ENCODE data around the gene FAM53B.

The FAM53B gene

GRCh38 chr10:124728071-124728829 is 15.9 kb downstream of the FAM53B start:
- DNase-seq (ENCODE audit: low spot score): no peak

GRCh38 chr10:124727361-124727960 is 16.7 kb downstream of the FAM53B start:
- no peak for DNase-seq (ENCODE audit: low spot score)

- DNase-seq (ENCODE audit: low spot score): no peak
These were observed 18.4 kb downstream of the FAM53B start for GRCh38 chr10:124725791-124726190.

- no peak for DNase-seq (ENCODE audit: low spot score)
These were observed 19.0 kb downstream of the FAM53B start for GRCh38 chr10:124725171-124725631.

- no peak for DNase-seq (ENCODE audit: low spot score)
These were observed 19.7 kb downstream of the FAM53B start for GRCh38 chr10:124724279-124725027.

- DNase-seq (ENCODE audit: low spot score): no peak
These were observed 20.4 kb downstream of the FAM53B start for GRCh38 chr10:124723826-124724225.

GRCh38 chr10:124722798-124723783 is 21.1 kb downstream of the FAM53B start:
- DNase-seq (ENCODE audit: low spot score): no peak

- DNase-seq (ENCODE audit: low spot score): no peak
These were observed 22.7 kb downstream of the FAM53B start for GRCh38 chr10:124721330-124722045.

DNA sequence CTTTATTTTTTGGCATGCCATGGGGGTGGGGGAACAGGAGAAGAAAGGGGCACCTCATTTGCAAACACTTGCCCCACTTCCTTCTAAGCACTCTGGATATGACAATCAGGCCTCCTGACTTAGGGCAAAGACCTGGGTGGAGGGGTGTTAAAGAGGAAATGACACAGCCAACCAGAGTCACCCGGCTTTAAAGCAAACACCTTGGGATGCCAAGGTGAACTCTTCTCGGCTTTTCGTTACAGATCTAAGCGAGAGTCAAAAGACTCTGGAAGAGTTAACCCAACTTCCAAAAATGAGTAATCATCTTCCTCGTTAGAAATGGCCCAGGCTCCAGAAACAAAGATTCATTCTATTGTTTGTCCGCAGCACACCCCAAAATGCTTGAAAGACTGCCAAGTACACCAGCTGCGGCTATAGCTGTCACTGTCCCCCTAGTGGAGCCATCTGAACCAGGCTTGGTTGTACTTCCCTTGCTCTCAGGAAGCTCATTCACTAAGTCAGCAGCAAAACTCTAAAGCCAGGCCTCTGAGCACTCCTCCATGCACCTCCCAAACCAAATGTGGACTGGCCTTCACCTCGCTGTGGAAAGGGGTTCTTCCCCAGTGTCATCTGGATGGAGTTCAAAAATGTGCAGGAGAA is 24.8 kb downstream of the FAM53B start:
- peak; percentile 85 for DNase-seq (ENCODE audit: low spot score)

DNA sequence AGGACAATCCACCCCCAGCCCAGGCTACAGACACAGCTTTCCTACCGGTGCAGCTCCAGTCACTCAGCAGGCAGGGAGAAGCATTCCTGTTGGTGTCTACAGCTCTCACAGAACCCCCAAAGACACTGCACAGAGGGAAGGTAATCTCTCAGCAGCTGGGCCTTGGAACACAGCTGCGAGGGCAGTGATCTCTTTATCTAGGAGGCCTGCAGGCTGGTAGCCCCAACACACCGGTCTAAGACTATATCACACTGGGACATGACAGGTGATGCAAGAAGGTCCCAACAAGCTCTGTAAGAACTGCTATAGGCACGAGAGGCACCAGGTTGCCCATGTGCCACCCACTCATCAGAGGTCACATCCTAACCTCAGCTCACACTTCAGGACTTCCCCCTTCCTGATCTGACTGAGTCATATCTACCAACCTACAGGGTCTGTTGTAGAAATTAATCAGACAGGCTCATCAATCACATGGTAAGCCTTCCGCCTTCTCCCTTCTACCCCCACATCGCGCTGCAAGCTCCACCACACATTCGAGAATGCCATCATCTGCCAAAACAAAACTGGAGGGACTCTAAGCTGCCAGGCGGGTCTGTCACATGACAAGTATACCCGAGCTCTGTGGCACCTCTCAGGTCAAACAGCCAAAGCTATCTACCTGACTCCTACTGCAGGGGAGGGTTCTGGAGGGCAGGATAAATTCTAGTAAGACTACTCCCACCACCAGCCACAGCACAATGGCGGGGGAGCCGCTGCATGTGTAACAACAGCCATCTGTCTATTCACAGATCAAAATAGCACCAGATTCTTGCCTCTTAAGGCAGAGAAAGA is 26.1 kb downstream of the FAM53B start:
- DNase-seq (ENCODE audit: low spot score): no peak

DNA sequence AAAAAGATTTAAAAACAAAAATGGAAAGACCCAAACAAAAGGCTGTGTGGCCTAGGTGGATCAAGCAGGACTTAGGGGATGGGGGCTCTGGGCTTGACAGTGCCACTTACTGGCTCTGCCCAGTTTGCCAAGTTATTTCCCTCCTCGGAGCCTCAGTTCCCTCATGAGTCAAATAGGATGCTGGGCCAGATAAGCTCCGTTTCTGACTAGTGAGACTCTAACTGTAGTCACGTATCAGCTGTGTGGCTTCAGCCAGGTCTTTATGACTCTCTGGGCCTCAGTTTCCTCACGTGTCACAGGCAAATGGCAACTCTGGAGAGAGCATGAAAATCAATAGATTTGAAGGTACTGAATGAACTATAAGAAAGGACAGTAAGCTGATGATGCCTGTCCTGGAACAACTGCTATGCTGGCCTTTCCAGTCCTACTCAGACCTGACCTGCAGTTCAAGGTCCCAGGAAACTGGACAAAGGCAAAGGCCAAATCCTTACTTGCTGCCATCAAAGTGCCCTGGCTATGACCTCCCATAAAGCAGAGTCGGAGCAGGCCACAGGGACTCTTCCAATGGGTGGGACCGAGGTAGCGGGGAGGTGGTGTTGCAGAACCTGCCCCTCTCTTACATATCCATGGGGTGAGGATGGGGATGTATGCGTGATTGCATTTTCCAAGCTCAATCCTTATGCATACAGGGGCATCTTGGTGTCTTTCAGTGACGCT is 27.0 kb downstream of the FAM53B start:
- DNase-seq (ENCODE audit: low spot score): no peak

- DNase-seq (ENCODE audit: low spot score): no peak
These were observed 27.8 kb downstream of the FAM53B start for GRCh38 chr10:124716369-124716768.

- no peak for DNase-seq (ENCODE audit: low spot score)
These were observed 28.7 kb downstream of the FAM53B start for GRCh38 chr10:124715439-124715838.

DNA sequence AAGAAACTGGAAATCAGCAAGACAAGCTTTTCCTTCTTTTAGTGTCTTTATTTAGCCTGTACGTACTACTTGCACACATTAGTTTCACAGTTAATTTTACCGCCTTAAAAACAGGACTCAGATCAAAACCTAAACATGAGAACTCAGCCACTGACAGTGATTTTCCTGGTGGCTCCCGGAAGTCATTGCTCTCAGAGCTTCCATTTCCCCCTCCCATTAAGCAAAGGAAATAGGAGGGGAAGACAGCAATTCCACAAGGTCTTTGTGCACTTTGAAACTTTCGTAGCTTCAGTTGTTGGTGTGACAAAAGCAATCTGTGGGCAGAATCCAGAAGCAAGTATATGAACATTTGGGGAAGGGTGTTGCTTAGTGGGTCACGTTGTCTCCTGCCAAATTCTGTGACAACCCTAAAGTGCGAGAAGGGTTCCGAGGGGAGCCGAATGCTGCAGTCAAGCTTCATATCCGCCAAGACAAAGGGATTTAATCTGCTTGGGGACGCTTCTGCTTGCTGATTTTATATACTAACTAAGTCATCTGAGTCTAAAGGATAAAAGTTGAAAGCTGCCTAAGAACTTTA is 30.4 kb downstream of the FAM53B start:
- no peak for DNase-seq (ENCODE audit: low spot score)

- no peak for DNase-seq (ENCODE audit: low spot score)
These were observed 31.3 kb downstream of the FAM53B start for GRCh38 chr10:124712704-124713407.

GRCh38 chr10:124711145-124711544 is 33.0 kb downstream of the FAM53B start:
- no peak for DNase-seq (ENCODE audit: low spot score)

- DNase-seq (ENCODE audit: low spot score): no peak
These were observed 33.8 kb downstream of the FAM53B start for GRCh38 chr10:124710266-124710881.

DNA sequence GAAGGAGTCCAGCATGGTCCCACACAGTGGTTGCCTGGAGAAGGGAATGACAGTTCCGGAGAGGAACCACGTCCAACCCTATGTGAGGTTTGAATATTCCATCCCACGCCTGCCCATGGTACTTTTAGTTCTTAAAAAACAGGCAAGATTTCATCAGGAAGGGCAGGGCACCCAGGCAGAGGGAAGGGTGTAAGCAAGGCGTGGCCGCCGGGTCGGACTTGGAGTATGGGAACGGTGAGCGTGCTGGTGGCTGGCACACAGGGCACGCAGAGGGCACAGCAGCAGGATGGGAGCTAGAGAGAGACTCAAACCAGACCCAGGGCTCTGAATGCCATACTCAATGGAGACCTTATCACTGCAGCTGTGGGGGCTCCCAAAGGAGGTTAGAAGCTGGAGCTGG is 34.3 kb downstream of the FAM53B start:
- DNase-seq (ENCODE audit: low spot score): no peak

Measured in AG08395 (cell line).